ENCODE measurements around the gene ABHD17C. TPM values are rescaled to one million over a fixed set of nuclear protein-coding genes. Genes with fewer than 3 reads are reported as not detected.

Gene ABHD17C
- total RNA-seq, 4 donors from 2014 or later = 14.9 to 74.6 (median 37.8) TPM

DNA sequence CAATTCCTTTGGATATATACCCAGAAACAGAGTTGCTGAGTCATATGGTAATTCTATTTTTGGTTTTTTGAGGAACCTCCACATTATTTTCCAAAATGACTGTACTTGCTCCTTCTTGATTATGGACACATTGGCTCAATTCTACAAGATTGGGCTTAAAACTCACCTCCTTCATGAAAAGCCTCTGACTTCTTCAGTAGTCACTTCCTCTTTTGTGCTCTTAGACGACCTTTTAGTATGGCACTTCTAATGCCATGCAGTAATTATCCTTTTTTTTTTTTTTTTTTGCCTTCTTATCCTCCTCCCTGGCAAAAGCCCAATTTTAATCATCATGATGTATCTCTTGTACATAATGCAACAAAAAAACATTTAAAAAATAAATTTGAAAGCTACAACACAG is 33.0 kb upstream of the ABHD17C start:
- Histone ChIP-seq H3K4me3 (no peak overlapping the region), H3K9me3 (no peaks in the 10 kb centered on the region), H3K36me3 (no peaks in the 10 kb centered on the region), H3K27ac (no peak overlapping the region), H3K4me1 (peaks cover 0 to 10% (median 0%) of the 10 kb centered on the region in 4 donors), H3K27me3 (no peaks in the 10 kb centered on the region)
- DNase-seq = no peak
- TF ChIP-seq POLR2A (IDR thresholded peaks at IDR 0.05) (no peak), CTCF (IDR thresholded peaks at IDR 0.05) (no peak)

- Histone ChIP-seq H3K36me3 (no peaks in the 10 kb centered on the region), H3K27me3 (no peaks in the 10 kb centered on the region), H3K9me3 (no peaks in the 10 kb centered on the region), H3K27ac (peak overlapping the region in 1 of 4 donors; percentile 8), H3K4me1 (peaks cover 0 to 10% (median 0%) of the 10 kb centered on the region in 4 donors), H3K4me3 (no peak overlapping the region)
- peak in 1 of 3 donors; percentile 49 for DNase-seq
- no peak for TF ChIP-seq CTCF (IDR thresholded peaks at IDR 0.05)
- no peak for TF ChIP-seq POLR2A (IDR thresholded peaks at IDR 0.05)
Measured at GRCh38 chr15:80662757-80663553, 32.2 kb upstream of the ABHD17C start.

- no peaks in the 10 kb centered on the region for H3K27me3 ChIP-seq
- no peaks in the 10 kb centered on the region for H3K4me1 ChIP-seq
- no peak overlapping the region for H3K27ac ChIP-seq
- DNase-seq = no peak
- TF ChIP-seq CTCF (IDR thresholded peaks at IDR 0.05) (no peak), POLR2A (IDR thresholded peaks at IDR 0.05) (no peak)
- H3K9me3 ChIP-seq = no peaks in the 10 kb centered on the region
- H3K4me3 ChIP-seq = no peak overlapping the region
- no peaks in the 10 kb centered on the region for H3K36me3 ChIP-seq
Measured at GRCh38 chr15:80665151-80665550, 30.0 kb upstream of the ABHD17C start.

DNA sequence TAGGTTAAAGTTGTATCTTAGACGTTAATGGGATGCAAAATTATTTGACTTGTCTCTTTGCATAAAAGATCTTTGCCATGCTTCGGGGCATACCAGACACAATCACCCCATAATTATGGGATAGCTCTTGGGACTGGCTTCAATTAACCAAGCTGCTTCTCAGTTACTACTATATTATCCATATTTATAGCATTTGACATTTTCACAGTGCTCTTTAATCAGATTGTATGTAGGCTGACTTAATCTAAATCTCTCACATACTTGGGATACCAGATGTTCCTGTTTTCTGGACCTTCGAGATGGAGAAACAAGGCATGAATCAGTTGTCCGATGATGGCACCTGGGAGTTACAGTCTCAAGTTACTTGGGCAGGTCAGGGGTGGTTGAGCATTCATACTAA is 27.2 kb upstream of the ABHD17C start:
- no peaks in the 10 kb centered on the region for H3K36me3 ChIP-seq

GRCh38 chr15:80668546-80669236 is 26.4 kb upstream of the ABHD17C start:
- H3K27me3 ChIP-seq = no peaks in the 10 kb centered on the region
- DNase-seq = no peak
- no peaks in the 10 kb centered on the region for H3K4me1 ChIP-seq
- no peaks in the 10 kb centered on the region for H3K9me3 ChIP-seq
- no peak for TF ChIP-seq CTCF (IDR thresholded peaks at IDR 0.05)
- no peak for TF ChIP-seq POLR2A (IDR thresholded peaks at IDR 0.05)
- H3K36me3 ChIP-seq = no peaks in the 10 kb centered on the region
- H3K27ac ChIP-seq = no peak overlapping the region
- H3K4me3 ChIP-seq = no peak overlapping the region

More for the DNA sequence above, 27.2 kb upstream of the ABHD17C start:
- TF ChIP-seq CTCF (IDR thresholded peaks at IDR 0.05) (no peak), POLR2A (IDR thresholded peaks at IDR 0.05) (no peak)
- Histone ChIP-seq H3K4me1 (no peaks in the 10 kb centered on the region), H3K27me3 (no peaks in the 10 kb centered on the region), H3K9me3 (no peaks in the 10 kb centered on the region), H3K27ac (no peak overlapping the region), H3K4me3 (no peak overlapping the region)
- DNase-seq = no peak
